GM12878 (cell line): ENCODE results near the gene C2orf68. TPM values are rescaled to one million over a fixed set of nuclear protein-coding genes. Genes with fewer than 3 reads are reported as not detected.

Source experiments
- ATAC-seq: fragments of 200-7000 bp; cut with Tn5 transposase; 3 replicates; pipeline ENCODE4 v1.9.1; 2020; ENCODE audit warnings: mild to moderate bottlenecking, moderate library complexity
- BruUV-seq: library from RNA; stranded (reverse); fragments of 400-500 nt; replicated peaks from 2 replicates; lab custom pipeline; 2021; lab: Mats Ljungman, UMichigan
- CTCF ChIA-PET: fragments of 300-600 bp; sonication (Branson Sonifier 250); formaldehyde crosslinking; extraction: SDS; loops from one replicate; lab custom pipeline; 2021; ENCODE audit warnings: inconsistent platforms; lab: Yijun Ruan, JAX
- POLR2A ChIA-PET: fragments of 350-600 bp; formaldehyde crosslinking; extraction: SDS; loops from one replicate; lab custom pipeline; 2021; ENCODE audit warnings: inconsistent platforms; lab: Charles Lee
- RAD21 ChIA-PET: fragments of 300-600 bp; sonication (Branson Sonifier 250); formaldehyde crosslinking; loops from one replicate; lab custom pipeline; 2023; ENCODE audit warnings: antibody characterized with exemption; ENCODE audit not compliant: unreplicated experiment; lab: Charles Lee
- SMC1A ChIA-PET: fragments of 300-600 bp; sonication (Branson Sonifier 250); formaldehyde crosslinking; loops from one replicate; lab custom pipeline; 2023; ENCODE audit not compliant: unreplicated experiment, uncharacterized antibody; lab: Charles Lee
- DNase-seq: peaks from one replicate; pipeline ENCODE4 v3.0.0-alpha.2; 2011; ENCODE audit warnings: low read depth, low spot score
- FAIRE-seq: peaks from 3 replicates; lab custom pipeline; 2011; peaks lifted over from hg19 to GRCh38; lab: Jason Lieb, UNC
- H2AFZ ChIP-seq: 2 replicates; pipeline ENCODE4 v1.6.0; 2011; ENCODE audit warnings: low read depth, low read length, control low read depth; ENCODE audit not compliant: control insufficient read depth
- H3K27ac ChIP-seq: 2 replicates; pipeline ENCODE4 v1.5.1; 2011; ENCODE audit warnings: control low read depth; ENCODE audit not compliant: control insufficient read depth, insufficient read depth
- H3K27me3 ChIP-seq, 2 experiments: replicated peaks in 1 of 2; 2 replicates each; pipeline versions ENCODE4 v1.6.0 to v1.6.1; 2011; ENCODE audit warnings: low read length in 1 of 2; ENCODE audit not compliant: control insufficient read depth in 2 of 2, insufficient read depth in 2 of 2
- H3K36me3 ChIP-seq, 2 experiments: 2 replicates each; pipeline ENCODE4 v1.5.1; 2011; ENCODE audit warnings: low read length in 1 of 2; ENCODE audit not compliant: control insufficient read depth in 2 of 2, insufficient read depth in 2 of 2
- H3K4me1 ChIP-seq: 2 replicates; pipeline ENCODE4 v1.6.1; 2011; ENCODE audit warnings: mild to moderate bottlenecking, low read length, moderate library complexity, mixed read lengths; ENCODE audit not compliant: control insufficient read depth, insufficient read depth
- H3K4me2 ChIP-seq: 2 replicates; pipeline ENCODE4 v1.6.0; 2011; ENCODE audit warnings: control low read depth; ENCODE audit not compliant: control insufficient read depth, insufficient read depth
- H3K4me3 ChIP-seq: fragments of 200-600 bp; sonication (generic); 2 replicates; pipeline ENCODE4 v1.5.1; 2016
- H3K79me2 ChIP-seq: 2 replicates; pipeline ENCODE4 v1.6.0; 2011; ENCODE audit warnings: low read length; ENCODE audit not compliant: control insufficient read depth, insufficient read depth
- H3K9ac ChIP-seq: 2 replicates; pipeline ENCODE4 v1.8.0; 2011; ENCODE audit warnings: low read length, control low read depth, mixed read lengths; ENCODE audit not compliant: control insufficient read depth, insufficient read depth
- H3K9me3 ChIP-seq: replicated peaks from 3 replicates; pipeline ENCODE4 v1.5.1; 2011; ENCODE audit warnings: mild to moderate bottlenecking, low read length; ENCODE audit not compliant: control insufficient read depth, insufficient read depth
- H4K20me1 ChIP-seq: 2 replicates; pipeline ENCODE4 v1.6.0; 2011; ENCODE audit not compliant: control insufficient read depth, insufficient read depth
- ATF7 ChIP-seq: fragments of 450-650 bp; IDR thresholded peaks from 2 replicates; pipeline ENCODE4 v1.6.1; 2016; ENCODE audit warnings: low read depth, mild to moderate bottlenecking
- CBX3 ChIP-seq: fragments of 200-600 bp; sonication (generic); IDR thresholded peaks from 2 replicates; pipeline ENCODE4 v1.6.1; 2016; ENCODE audit warnings: low read depth, borderline replicate concordance
- CBX5 ChIP-seq: sonication (generic); IDR thresholded peaks from 2 replicates; pipeline ENCODE4 v1.6.1; 2016; ENCODE audit warnings: low read depth, moderate library complexity, mild to moderate bottlenecking, inconsistent platforms
- CEBPB ChIP-seq, 2 experiments: fragments of 150-350 bp in 1 of 2; IDR thresholded peaks; 2 replicates each; pipeline ENCODE4 v1.6.1; 2012 to 2014; ENCODE audit warnings: low read depth in 2 of 2, low read length in 2 of 2, borderline replicate concordance in 1 of 2, inconsistent platforms in 1 of 2
- E2F8 ChIP-seq: fragments of 450-650 bp; IDR thresholded peaks from 2 replicates; pipeline ENCODE4 v1.6.1; 2018; ENCODE audit warnings: mild to moderate bottlenecking, low read depth, moderate library complexity; ENCODE audit not compliant: partially characterized antibody
- MYB ChIP-seq: fragments of 150-350 bp; IDR thresholded peaks from 2 replicates; pipeline ENCODE4 v1.6.1; 2014; ENCODE audit warnings: mild to moderate bottlenecking, low read depth, low read length, borderline replicate concordance
- NFXL1 ChIP-seq: fragments of 450-650 bp; IDR thresholded peaks from 2 replicates; pipeline ENCODE4 v1.6.1; 2017; ENCODE audit warnings: antibody characterized with exemption, mild to moderate bottlenecking, borderline replicate concordance
- NFYA ChIP-seq: IDR thresholded peaks from 2 replicates; pipeline ENCODE4 v1.6.1; 2011; ENCODE audit warnings: low read depth, mild to moderate bottlenecking, low read length, improper control_type of control experiment, borderline replicate concordance
- NR2F1 ChIP-seq: fragments of 450-650 bp; conservative IDR thresholded peaks from 2 replicates; pipeline ENCODE4 v1.6.1; 2017; ENCODE audit warnings: mild to moderate bottlenecking
- PRDM15 ChIP-seq: fragments of 450-650 bp; formaldehyde crosslinking; IDR thresholded peaks from 2 replicates; pipeline ENCODE4 v1.4.0; 2020; ENCODE audit warnings: mild to moderate bottlenecking, moderate library complexity
- RAD21 ChIP-seq: IDR thresholded peaks from 2 replicates; pipeline ENCODE4 v1.6.1; 2011; ENCODE audit warnings: mild to moderate bottlenecking, low read depth, low read length, moderate library complexity; ENCODE audit not compliant: insufficient read depth
- SIN3A ChIP-seq: IDR thresholded peaks from 2 replicates; pipeline ENCODE4 v1.6.1; 2012; ENCODE audit warnings: low read depth, low read length, improper control_type of control experiment
- SUPT20H ChIP-seq: IDR thresholded peaks from 2 replicates; pipeline ENCODE4 v1.6.1; 2011; ENCODE audit warnings: low read depth, mild to moderate bottlenecking, low read length, moderate library complexity, borderline replicate concordance; ENCODE audit not compliant: control insufficient read depth
- TCF12 ChIP-seq: IDR thresholded peaks from 2 replicates; pipeline ENCODE4 v1.6.1; 2011; ENCODE audit warnings: low read depth, mild to moderate bottlenecking, low read length
- ZBED1 ChIP-seq: IDR thresholded peaks from 2 replicates; pipeline ENCODE4 v1.6.1; 2016; ENCODE audit warnings: borderline replicate concordance
- ZNF622 ChIP-seq: fragments of 450-650 bp; IDR thresholded peaks from 2 replicates; pipeline ENCODE4 v1.6.1; 2017; ENCODE audit warnings: mild to moderate bottlenecking, inconsistent platforms
- WGBS: methylation state at CpG from one replicate; pipeline ENCODE4 v1.1.6; 2016; ENCODE audit warnings: low lambda C conversion rate; ENCODE audit not compliant: insufficient replicate concordance, insufficient coverage; ENCODE audit errors: missing lambda C conversion rate; 5-methylcytosine and 5-hydroxymethylcytosine counted together
- in situ Hi-C: fragments of 300-500 bp; cut with MboI; formaldehyde crosslinking; loops from 9 replicates; pipeline ENCODE4 v1.14.3; 2018; ENCODE audit warnings: mixed read lengths
- intact Hi-C: fragments of 100-400 bp; cut with micrococcal nuclease; formaldehyde crosslinking; loops from one replicate; pipeline ENCODE4 v1.14.2; 2022; ENCODE audit not compliant: unreplicated experiment
- polyA plus RNA-seq, 11 experiments: library from polyadenylated mRNA; depleted of rRNA in 4 of 11; unstranded in 6 of 11; stranded (reverse) in 5 of 11; fragments of >200 nt; fragmentation: Nextera tagmentation in 4 of 11; fragmentation: Illumina TruSeq in 1 of 11; extraction: Ambion mirVana in 4 of 11; extraction: Trizol in 1 of 11; gene quantifications; 1 replicate in 1 of 11; 2 replicates in 10 of 11; pipeline versions ENCODE4 v1.2.1 to v1.2.3, GENCODE V29; 2011 to 2016; ENCODE audit warnings: inconsistent platforms in 2 of 11, missing spikeins in 2 of 11, low read depth in 1 of 11
- total RNA-seq, 4 experiments: library from RNA; depleted of rRNA in 3 of 4; stranded (reverse); fragments of >200 nt in 3 of 4; fragmentation: Illumina TruSeq in 1 of 4; extraction: Trizol in 1 of 4; gene quantifications; 2 replicates each; pipeline versions ENCODE4 v1.2.1 to v1.2.3, GENCODE V29; 2013 to 2021

Gene C2orf68
- total and polyA plus RNA-seq, 10 of the 15 experiments (the other 5 are each of a cell fraction or from before 2014, with no cell fraction given) = 12.7 to 56.1 (median 28.4) TPM

DNA sequence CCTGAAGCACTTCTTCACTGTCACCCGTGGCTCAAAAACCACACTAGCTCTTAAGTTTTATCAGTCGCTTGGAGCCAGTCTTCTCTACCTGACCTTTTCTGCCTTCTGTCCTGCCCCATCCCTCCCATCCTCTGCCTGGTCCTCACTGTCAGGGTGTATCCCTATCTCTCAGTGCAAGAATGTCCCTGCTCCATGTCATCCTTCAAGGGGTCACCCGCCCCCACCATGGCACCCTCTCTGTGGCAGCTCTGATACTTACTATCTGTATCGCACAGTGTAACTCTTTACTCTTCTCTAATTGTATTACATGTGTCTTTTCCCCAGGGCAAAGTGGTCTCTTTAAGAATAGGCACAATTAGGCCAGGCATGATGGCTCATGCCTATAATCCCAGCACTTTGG, 23.2 kb downstream of the C2orf68 start (continued):
- TF ChIP-seq NR2F1 (no peak), ZNF622 (no peak)
- TF ChIP-seq, all 136 proteins: peak for 0

- no peak for FAIRE-seq
- DNase-seq = no peak
- CTCF ChIA-PET = interaction anchor here (0.9 kb wide), 1 partner anchor 9 kb away, joined by 3 read pairs; no protein-coding TSS in a partner anchor
- no peak for ATAC-seq
- Histone ChIP-seq H2AFZ (no peak overlapping the region), H3K27ac (no peak overlapping the region), H3K4me3 (no peak overlapping the region), H3K36me3 (no peaks in the 10 kb centered on the region), H3K9me3 (no peaks in the 10 kb centered on the region), H3K4me2 (no peak overlapping the region), H3K79me2 (no peaks in the 10 kb centered on the region; the same call in 1 of the 2 replicates), H3K9ac (no peak overlapping the region), H4K20me1 (no peaks in the 10 kb centered on the region), H3K27me3 (no peaks in the 10 kb centered on the region), H3K4me1 (peaks cover 20% of the 10 kb centered on the region)
- in situ Hi-C loops (no loop called here), intact Hi-C loops (no loop called here)
- POLR2A ChIA-PET = no interaction called here
- no TSS peak for BruUV-seq
- SMC1A ChIA-PET = interaction anchor here (1.2 kb wide), 1 partner anchor 10 kb away, joined by 5 read pairs; no protein-coding TSS in a partner anchor
- RAD21 ChIA-PET = no interaction called here
- WGBS = 68% methylated on average over 4 of the region's 4 CpGs
- TF ChIP-seq SIN3A (no peak), TCF12 (no peak), CBX5 (no peak), NFXL1 (no peak), NFYA (no peak), SUPT20H (no peak), RAD21 (no peak), MYB (no peak), E2F8 (no peak), ATF7 (no peak), PRDM15 (CRISPR knock-in tag) (no peak), CBX3 (no peak), CEBPB (IDR thresholded peaks at IDR 0.05; ENCODE audit: borderline replicate concordance in 1 of 2, low read depth in 2 of 2, low read length in 2 of 2) (no peak), ZBED1 (no peak)
Measured at GRCh38 chr2:85588236-85588635, 23.6 kb downstream of the C2orf68 start.
